Inflammatory macrophage treated with lipopolysaccharide for 4 hours (primary cell): ENCODE data around the gene TPSD1.
"Not testable (repeated sequence)": the region's sequence is repeated elsewhere in the genome, so short reads cannot be mapped to it uniquely, and the experiment has no call there.

Source experiments
- DNase-seq: peaks from one replicate; pipeline ENCODE4 v3.0.0-alpha.2; 2020

Gene TPSD1

DNA sequence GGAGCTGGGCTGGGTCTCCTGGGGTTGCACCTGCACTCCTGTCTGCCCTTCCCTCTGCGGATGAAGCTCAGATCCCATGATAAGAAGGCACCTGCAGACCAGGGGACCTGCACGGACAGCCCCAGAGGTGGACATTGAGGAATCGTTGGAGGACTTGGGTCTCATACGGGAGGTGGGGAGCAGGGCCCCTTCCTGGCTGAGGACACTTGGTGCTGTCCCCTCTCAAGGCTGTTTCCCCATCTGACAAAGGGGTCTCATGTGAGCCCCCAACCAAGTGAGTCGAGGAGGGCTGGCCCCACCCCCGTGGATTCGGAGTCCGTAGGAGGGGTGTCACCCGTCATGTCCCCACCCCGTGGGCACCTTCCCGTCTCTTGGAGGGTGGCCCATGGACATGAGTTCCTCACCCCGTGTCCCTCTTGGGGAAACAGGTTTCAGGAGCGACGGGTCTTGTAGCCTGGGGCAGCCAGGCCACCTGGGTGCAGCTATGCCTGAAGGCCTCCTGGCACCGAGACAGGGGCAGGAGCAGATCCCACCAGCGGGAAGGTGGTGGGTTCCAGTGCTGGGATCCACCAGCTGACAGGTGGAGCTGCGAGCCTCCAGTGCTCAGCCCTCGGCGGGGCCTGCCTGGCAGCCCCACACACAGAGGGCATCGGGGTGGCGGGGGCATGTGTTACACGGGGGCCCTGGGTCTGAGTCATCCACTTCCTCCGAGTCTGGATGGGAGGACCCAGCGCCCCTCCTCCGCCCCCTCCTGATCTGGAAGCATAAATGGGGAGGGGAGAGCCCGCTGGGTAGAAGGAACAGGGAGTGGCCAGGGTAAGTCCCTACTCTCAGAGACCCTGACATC is at the start of gene TPSD1:
Gene TPSD1 (plus strand): TSS at position 794 of the 847 bp plus-strand sequence. CDS start 212 bp downstream, outside the sequence.
- DNase-seq = not testable (repeated sequence)

GRCh38 chr16:1206326-1206725 is 49.5 kb upstream of the TPSD1 start:
- no peak for DNase-seq

DNA sequence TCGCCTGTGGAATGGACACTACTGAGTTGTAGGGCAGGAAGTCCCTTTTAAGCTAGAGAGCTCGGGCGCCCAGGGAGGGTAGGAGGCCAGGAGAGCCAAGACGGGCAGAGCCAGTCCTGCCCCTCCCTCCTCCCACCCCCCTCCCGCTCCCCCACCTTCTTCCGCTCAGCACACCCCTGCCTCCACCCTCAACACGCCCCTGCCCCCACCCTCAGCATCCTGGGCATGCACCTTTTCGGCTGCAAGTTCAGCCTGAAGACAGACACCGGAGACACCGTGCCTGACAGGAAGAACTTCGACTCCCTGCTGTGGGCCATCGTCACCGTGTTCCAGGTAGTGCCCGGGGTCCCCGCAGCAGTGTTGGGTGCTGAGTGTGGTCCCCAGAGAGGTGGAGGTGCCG is 49.1 kb upstream of the TPSD1 start:
- DNase-seq = no peak

GRCh38 chr16:1208239-1208830 is 47.5 kb upstream of the TPSD1 start:
- DNase-seq = no peak

DNA sequence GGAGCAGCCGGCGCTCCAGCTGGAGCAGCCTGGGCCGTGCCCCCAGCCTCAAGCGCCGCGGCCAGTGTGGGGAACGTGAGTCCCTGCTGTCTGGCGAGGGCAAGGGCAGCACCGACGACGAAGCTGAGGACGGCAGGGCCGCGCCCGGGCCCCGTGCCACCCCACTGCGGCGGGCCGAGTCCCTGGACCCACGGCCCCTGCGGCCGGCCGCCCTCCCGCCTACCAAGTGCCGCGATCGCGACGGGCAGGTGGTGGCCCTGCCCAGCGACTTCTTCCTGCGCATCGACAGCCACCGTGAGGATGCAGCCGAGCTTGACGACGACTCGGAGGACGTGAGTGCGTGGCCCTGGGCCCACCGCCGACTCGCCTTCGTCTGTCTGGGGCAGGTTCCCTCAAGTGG is 46.8 kb upstream of the TPSD1 start:
- DNase-seq = no peak

GRCh38 chr16:1210461-1210860 is 45.4 kb upstream of the TPSD1 start:
- no peak for DNase-seq

- no peak for DNase-seq
These were observed 44.2 kb upstream of the TPSD1 start for GRCh38 chr16:1211451-1212268.

- no peak for DNase-seq
These were observed 43.2 kb upstream of the TPSD1 start for GRCh38 chr16:1212616-1213194.

- DNase-seq = no peak
These were observed 42.6 kb upstream of the TPSD1 start for GRCh38 chr16:1213231-1213630.

DNA sequence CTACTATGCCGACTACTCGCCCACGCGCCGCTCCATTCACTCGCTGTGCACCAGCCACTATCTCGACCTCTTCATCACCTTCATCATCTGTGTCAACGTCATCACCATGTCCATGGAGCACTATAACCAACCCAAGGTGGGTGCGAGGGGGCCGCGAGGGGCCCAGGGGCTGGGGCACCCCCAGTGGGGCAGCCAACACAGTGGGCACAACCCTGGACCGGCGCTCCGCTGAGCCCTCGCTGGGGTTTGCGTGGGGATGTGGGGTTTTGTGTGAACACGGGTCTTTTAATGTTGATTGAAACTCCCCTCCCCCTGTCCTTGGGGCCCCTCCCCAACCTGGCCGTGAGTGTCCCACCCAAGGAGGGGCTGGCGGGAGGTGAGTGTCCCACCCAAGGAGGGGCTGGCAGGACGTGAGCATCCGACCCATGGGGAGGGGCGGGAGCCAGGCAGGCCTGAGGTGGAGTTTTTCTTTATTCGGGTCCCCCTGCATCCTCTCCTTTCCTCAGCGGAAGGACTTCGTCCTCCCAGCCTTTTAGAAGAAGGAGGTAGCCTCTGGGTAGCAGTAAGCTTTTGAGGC is 42.0 kb upstream of the TPSD1 start:
- no peak for DNase-seq

DNA sequence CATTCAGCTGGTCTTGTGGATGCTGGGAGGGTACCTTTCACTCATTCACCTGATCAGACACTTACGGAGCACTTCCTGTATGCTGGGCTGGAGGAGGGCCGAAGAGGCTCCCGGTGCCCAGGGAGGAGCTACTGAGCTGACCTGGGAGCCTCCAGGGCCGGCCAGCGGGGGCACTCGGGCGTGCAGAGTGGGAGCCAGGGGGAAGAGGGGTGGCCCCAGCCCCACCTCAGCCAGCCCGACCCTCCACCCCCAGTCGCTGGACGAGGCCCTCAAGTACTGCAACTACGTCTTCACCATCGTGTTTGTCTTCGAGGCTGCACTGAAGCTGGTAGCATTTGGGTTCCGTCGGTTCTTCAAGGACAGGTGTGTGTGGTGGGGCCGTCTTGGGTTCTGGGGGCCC is 41.1 kb upstream of the TPSD1 start:
- no peak for DNase-seq

- DNase-seq = no peak
These were observed 40.1 kb upstream of the TPSD1 start for GRCh38 chr16:1215574-1216295.

DNA sequence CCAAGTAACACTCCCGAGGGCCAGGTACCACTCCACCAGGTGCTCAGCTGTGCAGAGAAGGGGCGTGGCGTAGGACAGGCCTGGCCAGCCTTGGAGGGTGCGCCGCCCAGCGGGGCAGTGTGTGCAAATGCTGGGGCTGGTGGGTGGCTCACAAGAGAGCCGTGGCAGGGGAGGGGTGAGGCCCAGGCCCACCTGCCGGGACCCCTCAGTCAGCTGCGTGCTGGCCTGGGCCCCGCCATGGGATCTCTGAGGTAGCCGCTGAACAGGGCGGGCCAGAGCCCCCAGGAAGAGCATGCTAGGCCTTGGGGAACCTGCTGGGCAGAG is 39.6 kb upstream of the TPSD1 start:
- DNase-seq = no peak

GRCh38 chr16:1216681-1217400 is 39.0 kb upstream of the TPSD1 start:
- no peak for DNase-seq

- DNase-seq = no peak
These were observed 38.3 kb upstream of the TPSD1 start for GRCh38 chr16:1217526-1217925.

DNA sequence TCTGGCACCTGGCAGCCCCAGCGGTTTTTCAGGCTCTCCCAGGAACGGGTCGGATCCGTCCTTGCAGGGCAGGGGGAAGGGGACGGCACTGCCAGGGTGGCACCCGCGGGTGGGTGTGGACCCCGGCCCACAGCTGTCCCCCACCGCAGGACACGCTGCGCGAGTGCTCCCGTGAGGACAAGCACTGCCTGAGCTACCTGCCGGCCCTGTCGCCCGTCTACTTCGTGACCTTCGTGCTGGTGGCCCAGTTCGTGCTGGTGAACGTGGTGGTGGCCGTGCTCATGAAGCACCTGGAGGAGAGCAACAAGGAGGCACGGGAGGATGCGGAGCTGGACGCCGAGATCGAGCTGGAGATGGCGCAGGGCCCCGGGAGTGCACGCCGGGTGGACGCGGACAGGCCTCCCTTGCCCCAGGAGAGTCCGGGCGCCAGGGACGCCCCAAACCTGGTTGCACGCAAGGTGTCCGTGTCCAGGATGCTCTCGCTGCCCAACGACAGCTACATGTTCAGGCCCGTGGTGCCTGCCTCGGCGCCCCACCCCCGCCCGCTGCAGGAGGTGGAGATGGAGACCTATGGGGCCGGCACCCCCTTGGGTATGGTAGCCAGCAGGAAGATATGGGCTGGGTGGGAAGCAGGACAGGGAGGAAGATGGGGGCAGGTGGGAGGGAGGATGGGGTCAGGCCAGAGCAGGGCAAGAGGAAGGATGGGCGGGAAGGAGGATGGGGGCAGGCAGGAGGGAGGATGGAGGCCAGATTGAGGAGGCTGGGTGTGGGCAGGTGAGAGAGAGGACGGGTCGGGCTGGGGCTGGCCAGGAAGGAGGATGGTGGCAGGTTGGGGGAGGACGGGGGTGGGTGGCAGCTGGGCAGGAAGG is 37.6 kb upstream of the TPSD1 start:
- DNase-seq = no peak

DNA sequence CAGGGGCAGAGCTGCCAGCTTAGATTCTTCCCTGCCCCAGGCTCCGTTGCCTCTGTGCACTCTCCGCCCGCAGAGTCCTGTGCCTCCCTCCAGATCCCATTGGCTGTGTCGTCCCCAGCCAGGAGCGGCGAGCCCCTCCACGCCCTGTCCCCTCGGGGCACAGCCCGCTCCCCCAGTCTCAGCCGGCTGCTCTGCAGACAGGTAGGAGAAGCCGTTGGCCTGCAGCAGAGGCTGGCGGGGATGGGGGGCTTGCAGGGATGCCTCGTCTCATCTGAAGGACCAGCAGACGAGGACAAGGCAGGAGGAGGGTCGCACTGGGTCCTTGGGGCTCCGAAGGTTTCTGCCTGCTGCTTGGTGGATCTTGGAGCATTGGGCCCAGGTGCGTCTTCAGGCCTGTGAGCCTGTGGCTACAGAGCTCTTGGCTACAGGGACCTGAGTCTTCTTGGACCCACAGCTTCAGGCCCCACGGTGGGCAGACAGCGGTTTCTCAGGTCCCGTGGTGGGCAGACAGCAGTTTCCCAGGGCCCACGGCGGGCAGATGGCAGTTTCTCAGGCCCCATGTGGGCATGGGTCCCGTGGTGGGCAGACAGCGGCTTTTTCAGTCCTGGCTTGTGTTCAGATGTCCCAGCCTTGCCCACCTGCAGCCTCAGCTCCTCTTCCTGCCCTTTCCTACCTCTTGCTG is 36.8 kb upstream of the TPSD1 start:
- DNase-seq = no peak

DNA sequence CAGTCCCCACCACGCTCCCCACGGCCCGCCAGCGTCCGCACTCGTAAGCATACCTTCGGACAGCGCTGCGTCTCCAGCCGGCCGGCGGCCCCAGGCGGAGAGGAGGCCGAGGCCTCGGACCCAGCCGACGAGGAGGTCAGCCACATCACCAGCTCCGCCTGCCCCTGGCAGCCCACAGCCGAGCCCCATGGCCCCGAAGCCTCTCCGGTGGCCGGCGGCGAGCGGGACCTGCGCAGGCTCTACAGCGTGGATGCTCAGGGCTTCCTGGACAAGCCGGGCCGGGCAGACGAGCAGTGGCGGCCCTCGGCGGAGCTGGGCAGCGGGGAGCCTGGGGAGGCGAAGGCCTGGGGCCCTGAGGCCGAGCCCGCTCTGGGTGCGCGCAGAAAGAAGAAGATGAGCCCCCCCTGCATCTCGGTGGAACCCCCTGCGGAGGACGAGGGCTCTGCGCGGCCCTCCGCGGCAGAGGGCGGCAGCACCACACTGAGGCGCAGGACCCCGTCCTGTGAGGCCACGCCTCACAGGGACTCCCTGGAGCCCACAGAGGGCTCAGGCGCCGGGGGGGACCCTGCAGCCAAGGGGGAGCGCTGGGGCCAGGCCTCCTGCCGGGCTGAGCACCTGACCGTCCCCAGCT is 35.7 kb upstream of the TPSD1 start:
- no peak for DNase-seq

DNA sequence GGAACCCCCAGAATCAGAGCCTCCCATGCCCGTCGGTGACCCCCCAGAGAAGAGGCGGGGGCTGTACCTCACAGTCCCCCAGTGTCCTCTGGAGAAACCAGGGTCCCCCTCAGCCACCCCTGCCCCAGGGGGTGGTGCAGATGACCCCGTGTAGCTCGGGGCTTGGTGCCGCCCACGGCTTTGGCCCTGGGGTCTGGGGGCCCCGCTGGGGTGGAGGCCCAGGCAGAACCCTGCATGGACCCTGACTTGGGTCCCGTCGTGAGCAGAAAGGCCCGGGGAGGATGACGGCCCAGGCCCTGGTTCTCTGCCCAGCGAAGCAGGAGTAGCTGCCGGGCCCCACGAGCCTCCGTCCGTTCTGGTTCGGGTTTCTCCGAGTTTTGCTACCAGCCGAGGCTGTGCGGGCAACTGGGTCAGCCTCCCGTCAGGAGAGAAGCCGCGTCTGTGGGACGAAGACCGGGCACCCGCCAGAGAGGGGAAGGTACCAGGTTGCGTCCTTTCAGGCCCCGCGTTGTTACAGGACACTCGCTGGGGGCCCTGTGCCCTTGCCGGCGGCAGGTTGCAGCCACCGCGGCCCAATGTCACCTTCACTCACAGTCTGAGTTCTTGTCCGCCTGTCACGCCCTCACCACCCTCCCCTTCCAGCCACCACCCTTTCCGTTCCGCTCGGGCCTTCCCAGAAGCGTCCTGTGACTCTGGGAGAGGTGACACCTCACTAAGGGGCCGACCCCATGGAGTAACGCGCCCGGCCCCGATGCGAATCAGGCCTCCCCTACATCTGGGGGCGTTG is 34.8 kb upstream of the TPSD1 start:
- DNase-seq = no peak
